IMR-90 (cell line): ENCODE measurements around the gene ANKRD33B. TPM values are rescaled to one million over a fixed set of nuclear protein-coding genes. Genes with fewer than 3 reads are reported as not detected.

Experiments used
- ATAC-seq: fragments of 200-7000 bp; cut with Tn5 transposase; 2 replicates; pipeline ENCODE4 v1.9.1; 2020; ENCODE audit warnings: low read depth, mild to moderate bottlenecking, moderate library complexity
- BruUV-seq: library from RNA; stranded (reverse); fragments of 400-500 nt; replicated peaks from 2 replicates; lab custom pipeline; 2021; lab: Mats Ljungman, UMichigan
- CTCF ChIA-PET: fragments of 300-600 bp; formaldehyde crosslinking; extraction: SDS; loops from one replicate; lab custom pipeline; 2021; ENCODE audit warnings: antibody characterized with exemption; lab: Yijun Ruan, JAX
- POLR2A ChIA-PET: fragments of 300-600 bp; sonication (Branson Sonifier 250); formaldehyde crosslinking; loops from one replicate; lab custom pipeline; 2022; ENCODE audit warnings: antibody characterized with exemption; ENCODE audit not compliant: unreplicated experiment; lab: Charles Lee
- DNase-seq: peaks from one replicate; pipeline ENCODE4 v3.0.0; 2013
- H2AFZ ChIP-seq: replicated peaks from 2 replicates; pipeline ENCODE3; 2013; ENCODE audit warnings: low read length, mild to moderate bottlenecking; ENCODE audit not compliant: poor library complexity
- H2AK5ac ChIP-seq: 2 replicates; pipeline ENCODE4 v1.6.1; 2013; ENCODE audit warnings: low read depth, low read length, inconsistent platforms
- H2AK9ac ChIP-seq: replicated peaks from 2 replicates; pipeline ENCODE3; 2013; ENCODE audit warnings: mild to moderate bottlenecking, low read depth, low read length, moderate library complexity; ENCODE audit not compliant: poor library complexity
- H2BK120ac ChIP-seq: 2 replicates; pipeline ENCODE4 v1.6.1; 2013; ENCODE audit warnings: low read depth, low read length, inconsistent platforms
- H2BK15ac ChIP-seq: 3 replicates; pipeline ENCODE4 v1.6.1; 2013; ENCODE audit warnings: low read depth, low read length, inconsistent platforms
- H2BK20ac ChIP-seq: 2 replicates; pipeline ENCODE4 v1.6.1; 2013; ENCODE audit warnings: low read depth, mild to moderate bottlenecking, inconsistent platforms, low read length, moderate library complexity
- H2BK5ac ChIP-seq: 2 replicates; pipeline ENCODE4 v1.6.1; 2013; ENCODE audit warnings: mild to moderate bottlenecking, low read depth, low read length, inconsistent platforms; ENCODE audit not compliant: poor library complexity, severe bottlenecking
- H3K14ac ChIP-seq: replicated peaks from 2 replicates; pipeline ENCODE4 v1.6.1; 2013; ENCODE audit warnings: low read depth, low read length, inconsistent platforms
- H3K18ac ChIP-seq: 2 replicates; pipeline ENCODE4 v1.6.1; 2013; ENCODE audit warnings: low read depth, low read length, control low read depth
- H3K23ac ChIP-seq: 2 replicates; pipeline ENCODE4 v1.6.1; 2013; ENCODE audit warnings: low read depth, low read length, inconsistent platforms
- H3K27ac ChIP-seq: 2 replicates; pipeline ENCODE4 v1.5.1; 2013; ENCODE audit warnings: mild to moderate bottlenecking, control low read depth, low read length; ENCODE audit not compliant: insufficient read depth
- H3K27me3 ChIP-seq: 2 replicates; pipeline ENCODE4 v1.6.1; 2013; ENCODE audit warnings: low read length; ENCODE audit not compliant: control insufficient read depth, insufficient read depth
- H3K36me3 ChIP-seq: 2 replicates; pipeline ENCODE4 v1.6.1; 2013; ENCODE audit warnings: low read length, mixed read lengths; ENCODE audit not compliant: control insufficient read depth, insufficient read depth
- H3K4ac ChIP-seq: 2 replicates; pipeline ENCODE4 v1.6.1; 2013; ENCODE audit warnings: low read depth, low read length, inconsistent platforms
- H3K4me1 ChIP-seq: 2 replicates; pipeline ENCODE4 v1.6.1; 2013; ENCODE audit warnings: low read length, mixed read lengths; ENCODE audit not compliant: control insufficient read depth, insufficient read depth
- H3K4me2 ChIP-seq: 2 replicates; pipeline ENCODE4 v1.6.1; 2013; ENCODE audit warnings: low read depth, mild to moderate bottlenecking, control low read depth, low read length, moderate library complexity
- H3K4me3 ChIP-seq: 2 replicates; pipeline ENCODE4 v1.5.1; 2013; ENCODE audit warnings: low read depth, mild to moderate bottlenecking, control low read depth, low read length, moderate library complexity; ENCODE audit not compliant: insufficient read depth
- H3K56ac ChIP-seq: 2 replicates; pipeline ENCODE4 v1.6.1; 2013; ENCODE audit warnings: low read length, inconsistent platforms; ENCODE audit not compliant: insufficient read depth; ENCODE audit errors: extremely low read depth
- H3K79me1 ChIP-seq, 2 experiments: 2 replicates each; pipeline ENCODE4 v1.6.1; 2013; ENCODE audit warnings: low read length in 2 of 2, inconsistent platforms in 1 of 2, low read depth in 1 of 2
- H3K9ac ChIP-seq: 2 replicates; pipeline ENCODE4 v1.6.1; 2013; ENCODE audit warnings: low read depth, low read length, control low read depth
- H3K9me1 ChIP-seq: 2 replicates; pipeline ENCODE4 v1.6.1; 2013; ENCODE audit warnings: low read length, inconsistent platforms; ENCODE audit not compliant: insufficient read depth
- H3K9me3 ChIP-seq: 2 replicates; pipeline ENCODE4 v1.6.1; 2013; ENCODE audit warnings: low read length; ENCODE audit not compliant: control insufficient read depth, insufficient read depth
- H4K20me1 ChIP-seq: 2 replicates; pipeline ENCODE4 v1.6.1; 2013; ENCODE audit warnings: low read length, inconsistent platforms; ENCODE audit not compliant: insufficient read depth
- H4K5ac ChIP-seq: 2 replicates; pipeline ENCODE4 v1.6.1; 2013; ENCODE audit warnings: mild to moderate bottlenecking, low read depth, low read length, control low read depth
- H4K8ac ChIP-seq, 2 experiments: 2 replicates each; pipeline ENCODE4 v1.6.1; 2013; ENCODE audit warnings: low read depth in 2 of 2, low read length in 2 of 2, control low read depth in 1 of 2, inconsistent platforms in 1 of 2
- H4K91ac ChIP-seq: 2 replicates; pipeline ENCODE4 v1.6.1; 2013; ENCODE audit warnings: low read depth, low read length, inconsistent platforms; ENCODE audit not compliant: insufficient read depth
- CEBPB ChIP-seq: IDR thresholded peaks from 2 replicates; pipeline ENCODE4 v1.6.1; 2012; ENCODE audit warnings: low read depth, low read length, improper control_type of control experiment
- CHD1 ChIP-seq: IDR thresholded peaks from 2 replicates; pipeline ENCODE4 v1.6.1; 2012; ENCODE audit warnings: low read depth, low read length, improper control_type of control experiment
- CTCF ChIP-seq: conservative IDR thresholded peaks from 2 replicates; pipeline ENCODE4 v1.5.1; 2012; ENCODE audit warnings: mild to moderate bottlenecking, low read depth, low read length, improper control_type of control experiment
- ELK1 ChIP-seq: fragments of 150-350 bp; IDR thresholded peaks from 2 replicates; pipeline ENCODE4 v1.6.1; 2016; ENCODE audit warnings: low read depth, mild to moderate bottlenecking, low read length, moderate library complexity, borderline replicate concordance
- MAZ ChIP-seq: IDR thresholded peaks from 2 replicates; pipeline ENCODE4 v1.6.1; 2012; ENCODE audit warnings: low read depth, mild to moderate bottlenecking, low read length, improper control_type of control experiment, moderate library complexity, borderline replicate concordance
- MXI1 ChIP-seq: IDR thresholded peaks from 2 replicates; pipeline ENCODE4 v1.6.1; 2012; ENCODE audit warnings: low read depth, mild to moderate bottlenecking, low read length, moderate library complexity, borderline replicate concordance
- NFE2L2 ChIP-seq: fragments of 150-350 bp; IDR thresholded peaks from 2 replicates; pipeline ENCODE4 v1.6.1; 2016; ENCODE audit warnings: low read depth, mild to moderate bottlenecking, low read length
- SMC3 ChIP-seq: fragments of 150-350 bp; IDR thresholded peaks from 2 replicates; pipeline ENCODE4 v1.6.1; 2016; ENCODE audit warnings: low read depth, mild to moderate bottlenecking, antibody characterized with exemption, low read length, moderate library complexity
- USF2 ChIP-seq: fragments of 150-350 bp; IDR thresholded peaks from 2 replicates; pipeline ENCODE4 v1.6.1; 2017; ENCODE audit warnings: mild to moderate bottlenecking, antibody characterized with exemption, low read length, low read depth
- WGBS, 2 experiments: methylation state at CpG; one replicate each; pipeline versions ENCODE4 v1.1.5 to v1.1.7; 2013; ENCODE audit warnings: missing lambda C conversion rate in 2 of 2; ENCODE audit not compliant: insufficient read length in 1 of 2; ENCODE audit errors: extremely low coverage in 2 of 2; 5-methylcytosine and 5-hydroxymethylcytosine counted together
- dilution Hi-C: fragments of 300-500 bp; cut with HindIII; formaldehyde crosslinking; loops from one replicate; pipeline ENCODE4 v1.14.3; 2018; ENCODE audit warnings: low sequenced_read_pairs; ENCODE audit not compliant: unreplicated experiment
- in situ Hi-C: fragments of 300-500 bp; cut with MboI; formaldehyde crosslinking; loops from 3 replicates; pipeline ENCODE4 v1.14.3; 2019; ENCODE audit warnings: low sequenced_read_pairs, inconsistent platforms, mixed read lengths
- intact Hi-C: fragments of 100-400 bp; cut with micrococcal nuclease; formaldehyde crosslinking; loops from 2 replicates; pipeline ENCODE4 v1.10.0; 2022
- polyA plus RNA-seq, 3 experiments: library from polyadenylated mRNA; depleted of rRNA; stranded (reverse); fragments of >200 nt; gene quantifications; 2 replicates each; pipeline ENCODE4 v1.2.3, GENCODE V29; 2012; ENCODE audit warnings: low replicate concordance in 1 of 3
- total RNA-seq: library from RNA; depleted of rRNA; stranded (reverse); fragments of >200 nt; gene quantifications from 2 replicates; pipeline ENCODE4 v1.2.3, GENCODE V29; 2012

Gene ANKRD33B
- total and polyA plus RNA-seq, 2 of the 4 experiments (the other 2 are of a cell fraction): 2.5 to 3.3 TPM

GRCh38 chr5:10680876-10681481 is 117.1 kb downstream of the ANKRD33B start:
- no peak overlapping the region for H3K27ac ChIP-seq
- DNase-seq (no peak), ATAC-seq (no peak)
- no TSS peak for BruUV-seq
- H3K23ac ChIP-seq: no peak overlapping the region
- no peak overlapping the region for H3K9ac ChIP-seq
- no peak overlapping the region for H3K14ac ChIP-seq
- intact Hi-C loops (no loop called here), dilution Hi-C loops (no loop called here), in situ Hi-C loops (no loop called here)
- H3K56ac ChIP-seq: no peak overlapping the region
- H3K36me3 ChIP-seq: peaks cover 59% of the 10 kb centered on the region
- peaks cover 18% of the 10 kb centered on the region for H3K9me1 ChIP-seq
- H3K4me1 ChIP-seq: no peaks in the 10 kb centered on the region; the same call in 1 of the 2 replicates
- 95% methylated on average over 12 of the region's 17 CpGs; no CpG with 5 or more reads in 1 of the 2 experiments for WGBS, 2 experiments
- peaks cover 27% of the 10 kb centered on the region for H4K20me1 ChIP-seq
- no peak overlapping the region for H4K5ac ChIP-seq
- no peak overlapping the region for H2AK9ac ChIP-seq
- no peaks in the 10 kb centered on the region for H3K9me3 ChIP-seq
- no peak overlapping the region for H3K4me2 ChIP-seq
- no peak overlapping the region for H2AK5ac ChIP-seq
- POLR2A ChIA-PET: no interaction called here
- no peak overlapping the region for H4K8ac ChIP-seq
- no peak overlapping the region for H3K4me3 ChIP-seq
- no peak overlapping the region for H2BK5ac ChIP-seq
- H3K79me1 ChIP-seq: peaks cover 30 to 43% of the 10 kb centered on the region in 2 experiments
- TF ChIP-seq MAZ: no peak
- TF ChIP-seq MXI1: no peak
- TF ChIP-seq CHD1: no peak
- TF ChIP-seq CEBPB: no peak
- TF ChIP-seq USF2: no peak
- TF ChIP-seq NFE2L2: no peak
- TF ChIP-seq SMC3: no peak
- no peak for TF ChIP-seq CTCF
- TF ChIP-seq ELK1: no peak
- no peak overlapping the region for H2BK15ac ChIP-seq
- H3K27me3 ChIP-seq: no peaks in the 10 kb centered on the region
- CTCF ChIA-PET: interaction anchor here (0.7 kb wide), 1 partner anchor 226 kb away, joined by 3 read pairs; no protein-coding TSS in a partner anchor
- no peak overlapping the region for H2BK120ac ChIP-seq
- no peak overlapping the region for H2AFZ ChIP-seq
- no peak overlapping the region for H2BK20ac ChIP-seq
- H4K91ac ChIP-seq: no peak overlapping the region
- no peak overlapping the region for H3K4ac ChIP-seq
- no peak overlapping the region for H3K18ac ChIP-seq
